ENCODE data around the gene NUFIP2. TPM values are rescaled to one million over a fixed set of nuclear protein-coding genes. Genes with fewer than 3 reads are reported as not detected.

NUFIP2 gene
- total RNA-seq, 2 donors from 2014 or later, result 92.9 to 104 TPM

GRCh38 chr17:29207975-29208374 is 86.0 kb downstream of the NUFIP2 start:
- no peak overlapping the region for H3K4me3 ChIP-seq (ENCODE audit: low read length)
- H3K4me3 Mint-ChIP-seq, result no peak overlapping the region
- H3K4me1 Mint-ChIP-seq, result no peaks in the 10 kb centered on the region
- H3K9me3 Mint-ChIP-seq, result no peaks in the 10 kb centered on the region
- no peak overlapping the region for H3K27ac ChIP-seq (ENCODE audit: low read depth, low read length)
- no peak for DNase-seq
- H3K27ac Mint-ChIP-seq, result no peak overlapping the region
- no peak for TF ChIP-seq CTCF (conservative IDR thresholded peaks at IDR 0.05)
- H3K36me3 Mint-ChIP-seq (ENCODE audit: low read depth), result no peaks in the 10 kb centered on the region
- no peaks in the 10 kb centered on the region for H3K9me3 ChIP-seq (ENCODE audit: control insufficient read depth, low read length)
- no peaks in the 10 kb centered on the region for H3K27me3 ChIP-seq (ENCODE audit: control insufficient read depth, insufficient read depth, low read length, poor library complexity, severe bottlenecking)
- H3K9ac ChIP-seq (ENCODE audit: extremely low read depth, low read length, poor library complexity, severe bottlenecking), result no peak overlapping the region
- WGBS, 2 experiments (ENCODE audit: insufficient coverage in 1 of 2, insufficient read length in 1 of 2), result 88 to 100% methylated on average over 2 of the region's 2 CpGs
- H3K27me3 Mint-ChIP-seq (ENCODE audit: insufficient read depth), result no peaks in the 10 kb centered on the region
- no peaks in the 10 kb centered on the region for H3K4me1 ChIP-seq (ENCODE audit: control insufficient read depth, insufficient read depth, low read length)
- no peaks in the 10 kb centered on the region for H3K36me3 ChIP-seq (ENCODE audit: control insufficient read depth, insufficient read depth, low read length)

Other genes with a start within 250 kb of the NUFIP2 start
- 10 to 100 TPM; 43.8 to 56.7 TPM for gene MYO18A, start 113.8 kb downstream of the NUFIP2 start, total RNA-seq
- not detected for gene CRYBA1, start 47.3 kb downstream of the NUFIP2 start, total RNA-seq
- gene TAOK1, start 96.2 kb upstream of the NUFIP2 start, total RNA-seq, result 100 to 1,000 TPM in 1 of 2 donors, 10 to 100 TPM in 1; 95.9 to 102 TPM